GM12872 (cell line): ENCODE measurements around the gene ZNF407.

Experiments
- TF ChIP-seq, protein P1 (sequence below): IDR thresholded peaks from 3 replicates; pipeline ENCODE4 v1.5.1; 2011; ENCODE audit warnings: low read depth, mild to moderate bottlenecking, low read length, moderate library complexity; ENCODE audit not compliant: insufficient read depth

ZNF407 gene

DNA sequence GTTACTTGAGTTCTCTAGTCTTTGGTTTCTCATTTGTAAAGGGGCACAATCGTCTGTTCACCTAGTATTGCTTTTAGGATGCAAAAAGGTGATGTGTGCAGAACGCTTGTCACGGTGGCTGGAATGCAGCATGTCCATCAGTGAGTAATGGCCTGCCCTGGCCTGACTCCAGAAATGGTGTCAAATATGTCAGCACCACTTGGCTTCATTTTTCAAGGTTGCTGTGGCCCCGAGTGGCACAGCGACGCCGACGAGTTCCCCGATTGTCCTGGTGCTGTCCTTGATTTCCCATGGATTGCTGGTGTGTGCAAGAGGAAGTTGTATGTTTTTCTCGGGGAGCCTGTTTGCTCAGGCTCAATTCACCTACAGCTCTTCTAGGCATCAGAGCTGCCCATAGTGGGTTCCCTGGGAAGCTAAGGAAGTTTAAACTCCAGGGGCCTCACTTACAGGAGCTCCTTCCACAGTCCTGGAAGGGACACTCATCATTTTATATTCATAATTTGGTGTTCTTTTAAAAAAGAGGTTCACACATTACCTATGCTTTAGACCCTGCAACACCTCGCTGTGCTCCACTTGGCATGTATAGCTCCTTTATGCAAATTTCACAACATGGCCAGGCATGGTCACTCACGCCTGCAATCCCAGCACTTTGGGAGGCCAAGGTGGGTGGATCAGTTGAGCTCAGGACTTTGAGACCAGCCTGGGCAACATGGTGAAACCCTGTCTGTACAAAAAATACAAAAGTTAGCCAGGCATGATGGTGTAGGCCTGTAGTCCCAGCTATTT lies 25.6 kb upstream of the ZNF407 start:
- TF ChIP-seq, protein P1, sequence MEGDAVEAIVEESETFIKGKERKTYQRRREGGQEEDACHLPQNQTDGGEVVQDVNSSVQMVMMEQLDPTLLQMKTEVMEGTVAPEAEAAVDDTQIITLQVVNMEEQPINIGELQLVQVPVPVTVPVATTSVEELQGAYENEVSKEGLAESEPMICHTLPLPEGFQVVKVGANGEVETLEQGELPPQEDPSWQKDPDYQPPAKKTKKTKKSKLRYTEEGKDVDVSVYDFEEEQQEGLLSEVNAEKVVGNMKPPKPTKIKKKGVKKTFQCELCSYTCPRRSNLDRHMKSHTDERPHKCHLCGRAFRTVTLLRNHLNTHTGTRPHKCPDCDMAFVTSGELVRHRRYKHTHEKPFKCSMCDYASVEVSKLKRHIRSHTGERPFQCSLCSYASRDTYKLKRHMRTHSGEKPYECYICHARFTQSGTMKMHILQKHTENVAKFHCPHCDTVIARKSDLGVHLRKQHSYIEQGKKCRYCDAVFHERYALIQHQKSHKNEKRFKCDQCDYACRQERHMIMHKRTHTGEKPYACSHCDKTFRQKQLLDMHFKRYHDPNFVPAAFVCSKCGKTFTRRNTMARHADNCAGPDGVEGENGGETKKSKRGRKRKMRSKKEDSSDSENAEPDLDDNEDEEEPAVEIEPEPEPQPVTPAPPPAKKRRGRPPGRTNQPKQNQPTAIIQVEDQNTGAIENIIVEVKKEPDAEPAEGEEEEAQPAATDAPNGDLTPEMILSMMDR: no peak

DNA sequence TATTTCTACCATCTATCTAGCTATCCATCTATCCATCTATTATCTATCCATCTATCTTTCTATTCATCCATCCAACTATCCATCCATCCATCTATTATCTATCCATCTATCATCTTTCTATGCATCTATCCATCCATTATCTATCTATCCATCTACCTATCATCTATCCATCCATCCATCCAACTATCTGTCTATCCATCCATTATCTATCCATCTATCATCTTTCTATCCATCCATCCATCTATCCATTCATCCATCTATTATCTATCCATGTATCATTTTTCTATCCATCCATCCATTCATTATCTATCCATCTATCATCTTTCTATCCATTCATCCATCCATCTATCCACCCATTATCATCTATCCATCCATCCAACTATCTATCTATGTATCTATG lies 24.6 kb upstream of the ZNF407 start:
- TF ChIP-seq, protein P1: no peak

DNA sequence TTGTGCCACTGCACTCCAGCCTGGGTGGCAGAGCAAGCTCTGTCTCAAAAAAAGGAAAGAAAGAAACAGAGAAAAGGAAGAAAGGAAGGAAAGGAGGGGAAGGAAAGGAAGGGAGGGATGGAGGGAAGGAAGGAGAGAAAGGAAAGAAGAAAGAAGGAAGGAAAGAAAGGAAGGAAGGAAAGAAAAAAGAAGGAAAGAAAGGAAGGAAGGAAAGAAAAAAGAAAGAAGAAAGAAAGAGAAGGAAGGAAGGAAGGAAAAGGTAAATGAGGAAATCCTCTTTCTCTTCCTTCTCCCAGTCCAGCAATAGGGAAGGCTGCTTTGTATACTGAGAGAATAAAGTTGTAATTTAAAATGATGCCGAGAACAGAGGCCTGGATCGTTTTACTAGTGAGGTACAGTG lies 22.8 kb upstream of the ZNF407 start:
- TF ChIP-seq, protein P1: no peak

DNA sequence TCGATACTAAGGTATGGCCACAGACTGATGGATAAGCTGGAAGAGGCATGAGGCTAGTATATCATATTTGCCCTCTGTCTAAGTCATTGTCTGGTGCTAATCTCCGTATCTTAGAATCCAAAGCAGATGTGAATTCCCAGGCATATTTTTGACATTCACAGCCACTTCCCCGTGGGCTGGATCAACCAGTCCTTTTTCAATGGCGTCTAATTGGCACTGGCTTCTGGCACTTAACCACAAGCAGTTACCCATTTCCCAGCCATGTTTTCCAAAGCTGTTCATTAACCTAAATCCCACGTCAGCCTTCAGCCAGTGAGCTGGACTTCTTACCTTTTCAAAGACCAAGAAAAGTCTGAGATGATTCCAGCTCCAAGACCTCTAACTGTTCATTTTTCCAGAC lies 20.7 kb upstream of the ZNF407 start:
- TF ChIP-seq, protein P1: no peak

DNA sequence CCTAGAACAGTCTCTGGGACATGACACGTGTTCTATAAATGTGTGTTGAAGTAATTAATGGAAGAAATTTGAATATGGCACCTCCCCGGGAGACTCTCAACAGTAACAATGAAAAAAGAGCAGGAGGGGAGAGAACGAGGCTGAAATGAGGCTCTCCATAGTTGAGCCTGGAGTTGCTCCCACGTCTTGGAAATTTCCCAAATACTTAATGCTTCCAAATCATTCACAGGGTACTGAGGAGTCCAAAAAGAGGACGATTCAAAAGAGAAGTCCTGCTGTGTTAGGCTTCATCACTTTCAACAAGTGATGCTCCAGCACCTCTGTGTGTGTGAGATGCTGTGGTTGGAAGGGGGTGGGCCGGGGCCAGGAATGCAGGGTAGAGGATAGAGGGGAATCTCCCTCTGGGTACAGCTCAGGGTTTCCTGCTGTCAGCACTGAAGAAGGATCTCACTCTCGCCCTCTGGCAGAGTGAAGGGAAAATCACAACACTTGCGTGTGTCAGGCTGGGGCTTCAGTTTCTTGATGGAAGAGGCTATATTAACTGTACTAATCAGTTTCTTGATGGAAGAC lies 18.1 kb upstream of the ZNF407 start:
- TF ChIP-seq, protein P1: no peak

DNA sequence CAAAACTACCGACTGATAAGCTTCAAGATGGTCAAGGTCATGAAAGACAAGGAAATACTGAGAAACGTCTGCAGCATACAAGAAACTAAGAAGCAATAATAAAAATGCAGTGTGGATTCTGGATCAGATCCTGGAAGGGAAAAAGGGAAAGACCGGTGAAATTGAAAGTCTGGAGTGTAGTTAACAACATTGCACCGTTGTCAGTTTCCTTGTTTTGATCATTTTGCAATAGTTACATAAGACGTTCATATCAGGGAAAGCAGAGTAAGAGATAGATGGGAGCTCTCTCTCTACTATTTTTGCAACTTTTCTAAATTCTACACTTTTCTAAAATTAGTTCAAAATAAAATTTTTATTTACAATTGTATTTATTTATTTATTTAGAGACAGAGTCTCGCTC lies 15.0 kb upstream of the ZNF407 start:
- TF ChIP-seq, protein P1: no peak

DNA sequence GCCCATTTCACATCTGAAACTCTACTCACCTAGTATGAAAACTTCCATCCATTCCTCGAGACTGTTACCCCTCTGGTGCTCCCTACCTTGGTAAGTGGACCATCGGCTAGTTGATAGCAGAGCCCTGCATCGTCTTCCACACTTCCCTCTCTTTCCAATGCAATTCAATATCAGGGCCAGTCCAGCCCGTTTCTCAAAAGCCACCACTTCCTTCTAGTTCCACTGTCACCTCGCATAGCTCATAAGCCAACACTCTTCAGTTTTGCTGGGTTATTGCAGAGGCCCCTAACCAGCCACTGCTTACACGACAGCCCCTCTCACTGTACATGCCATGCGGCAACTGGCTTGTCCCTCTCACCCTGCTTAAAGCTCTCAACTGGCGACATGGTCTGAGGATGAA lies 10.2 kb upstream of the ZNF407 start:
- TF ChIP-seq, protein P1: no peak
